HG03103 (cell line): ENCODE measurements around the gene RGS3.
"Not testable (repeated sequence)": the region's sequence is repeated elsewhere in the genome, so short reads cannot be mapped to it uniquely, and the experiment has no call there.

ENCODE experiments used
- ATAC-seq: cut with Tn5 transposase; IDR thresholded peaks from one replicate; pipeline ENCODE4 v1.9.1; 2021; ENCODE audit warnings: low read depth; ENCODE audit not compliant: unreplicated experiment

Gene RGS3

DNA sequence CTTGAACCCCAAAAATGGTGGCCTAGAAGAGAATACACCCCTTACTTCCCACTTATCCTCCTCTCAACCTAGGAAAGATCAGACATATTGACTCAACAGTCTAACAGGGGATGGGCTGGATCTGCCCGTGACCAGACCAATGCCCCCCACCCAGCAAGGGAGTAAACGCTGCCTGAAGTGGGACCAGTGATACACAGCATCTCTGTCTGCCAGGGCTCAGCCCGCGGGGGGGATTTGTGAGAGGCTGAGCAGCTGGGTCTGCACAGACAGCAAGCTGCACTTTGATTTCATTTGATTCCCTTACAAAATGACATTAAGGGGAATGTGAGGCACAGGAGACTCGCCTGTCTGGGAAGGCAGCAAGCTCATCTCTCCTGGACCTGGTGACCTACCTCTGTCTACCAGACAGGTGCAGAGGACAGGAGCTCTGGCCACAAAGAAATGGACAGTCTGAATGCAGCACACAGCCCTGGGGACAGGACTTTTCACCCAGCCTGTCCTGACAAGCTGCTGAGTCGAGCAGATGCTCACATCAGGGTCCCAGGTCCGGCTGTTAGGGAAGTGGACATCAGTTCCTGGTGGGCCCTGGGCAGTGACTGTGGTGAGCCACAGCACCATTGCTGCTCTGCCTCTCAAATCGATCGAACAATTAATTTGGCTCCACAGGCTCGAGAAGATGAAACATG, 79.9 kb downstream of the RGS3 start:
- ATAC-seq = no peak

DNA sequence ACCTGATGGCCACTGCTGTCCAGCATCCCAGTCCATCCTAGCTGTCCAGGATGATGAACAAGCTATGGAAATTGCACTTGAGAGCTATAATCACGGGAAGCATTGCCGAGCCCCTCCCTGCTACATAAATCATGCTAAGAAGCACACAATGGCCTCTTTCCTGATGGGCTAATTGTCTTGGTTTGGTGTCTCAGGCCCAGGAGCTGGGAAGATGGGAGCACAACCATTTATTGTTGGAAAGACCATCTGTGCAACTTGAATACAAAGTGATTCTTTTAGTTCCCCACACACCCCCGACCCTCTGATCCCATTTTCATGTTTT, 80.4 kb downstream of the RGS3 start:
- ATAC-seq = no peak

DNA sequence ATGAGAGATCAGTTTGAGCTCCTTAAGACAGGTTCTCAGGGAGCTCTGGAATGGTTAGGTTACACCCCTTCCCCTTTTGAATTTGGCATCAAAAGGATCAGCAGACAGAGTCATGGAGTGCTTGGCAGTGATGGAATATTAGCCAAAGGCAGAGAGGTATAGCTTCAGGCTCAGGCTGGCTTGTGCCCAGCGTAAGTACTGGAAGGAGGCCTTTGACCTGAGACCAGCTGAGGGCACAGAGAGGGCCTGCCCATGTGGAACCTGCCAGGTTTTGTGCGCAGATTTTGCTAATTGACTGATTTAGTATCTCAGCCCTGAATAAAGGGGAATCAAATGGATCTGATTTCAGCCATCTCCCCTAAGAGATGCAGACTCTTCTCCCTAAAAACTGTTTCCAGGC, 81.5 kb downstream of the RGS3 start:
- no peak for ATAC-seq

DNA sequence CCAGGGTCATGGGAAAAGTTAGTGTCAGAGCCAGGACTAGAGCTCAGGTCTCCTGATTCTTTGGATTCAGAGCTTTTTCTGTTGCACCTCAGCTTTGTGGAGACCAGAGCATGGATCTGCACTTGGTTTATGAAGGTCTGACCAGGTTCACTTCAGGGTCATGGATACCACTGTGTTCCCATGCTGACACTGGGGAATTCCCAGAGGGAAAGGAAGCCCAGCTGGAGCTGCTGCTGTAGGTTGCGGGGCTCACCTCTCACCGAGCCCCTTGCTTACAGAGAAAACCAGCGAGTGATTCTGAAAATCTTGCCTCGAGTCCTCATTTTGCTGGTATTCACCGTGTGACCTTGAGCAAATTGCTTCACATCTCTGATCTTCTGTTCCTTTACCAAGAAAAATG, 83.0 kb downstream of the RGS3 start:
- no peak for ATAC-seq

DNA sequence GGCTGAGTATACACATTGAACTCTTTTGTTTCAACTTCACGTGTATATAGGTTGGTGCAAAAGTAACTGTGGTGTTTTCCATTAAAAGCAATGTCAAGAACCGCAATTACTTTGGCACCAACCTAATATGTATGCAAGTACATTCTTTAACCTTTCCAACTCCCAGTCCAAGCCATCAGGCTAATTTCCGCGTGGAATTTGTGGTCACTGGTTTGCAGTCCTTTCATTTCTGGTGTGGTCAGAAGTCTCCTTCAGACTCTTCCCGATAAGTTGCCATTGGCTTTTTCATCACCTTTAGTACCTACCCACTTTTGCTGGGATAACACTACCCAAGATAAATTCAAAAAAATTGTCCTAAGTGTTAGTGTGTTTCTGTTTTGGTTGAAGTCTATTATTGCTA, 84.0 kb downstream of the RGS3 start:
- no peak for ATAC-seq

DNA sequence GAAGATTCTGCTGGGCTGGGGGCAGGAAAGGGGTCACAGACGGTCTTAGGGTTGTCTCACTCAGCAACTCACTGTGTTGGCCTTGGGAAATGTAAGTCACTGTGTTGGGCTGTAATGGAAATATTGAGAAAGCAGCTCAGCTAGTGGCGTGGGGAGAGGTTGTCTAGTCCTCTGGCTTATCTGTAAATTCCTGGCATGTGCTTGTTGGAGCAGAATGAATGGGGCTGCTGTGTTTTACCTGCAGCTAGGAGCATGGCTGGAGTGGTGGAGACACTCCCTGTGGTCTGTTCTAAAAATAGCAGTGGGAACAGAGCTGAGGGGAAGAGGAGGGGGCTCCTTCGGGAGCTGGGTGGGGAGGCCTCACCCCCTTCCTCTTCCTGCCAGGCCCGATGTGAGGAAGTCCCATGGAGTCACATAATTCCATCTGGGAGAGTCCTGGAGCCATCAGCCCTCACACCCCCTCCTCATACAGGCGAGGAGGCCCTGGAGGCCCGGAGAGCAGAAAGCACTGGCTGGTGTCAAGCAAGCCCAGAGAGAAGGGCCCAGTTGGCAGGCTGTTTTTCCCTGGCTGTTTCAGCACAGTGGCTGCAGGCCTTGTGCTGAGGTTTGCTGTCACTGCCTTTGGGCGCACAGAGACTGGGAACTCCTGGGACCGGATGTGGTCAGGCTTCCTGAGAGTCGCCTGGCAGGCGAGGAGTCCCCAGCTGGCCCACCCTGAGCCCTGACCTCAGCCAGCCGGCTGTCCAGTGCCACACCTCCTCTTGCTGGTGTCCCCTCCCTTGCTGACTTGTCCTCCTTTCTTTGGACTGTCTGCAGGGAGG, 84.9 kb downstream of the RGS3 start:
- ATAC-seq = no peak

DNA sequence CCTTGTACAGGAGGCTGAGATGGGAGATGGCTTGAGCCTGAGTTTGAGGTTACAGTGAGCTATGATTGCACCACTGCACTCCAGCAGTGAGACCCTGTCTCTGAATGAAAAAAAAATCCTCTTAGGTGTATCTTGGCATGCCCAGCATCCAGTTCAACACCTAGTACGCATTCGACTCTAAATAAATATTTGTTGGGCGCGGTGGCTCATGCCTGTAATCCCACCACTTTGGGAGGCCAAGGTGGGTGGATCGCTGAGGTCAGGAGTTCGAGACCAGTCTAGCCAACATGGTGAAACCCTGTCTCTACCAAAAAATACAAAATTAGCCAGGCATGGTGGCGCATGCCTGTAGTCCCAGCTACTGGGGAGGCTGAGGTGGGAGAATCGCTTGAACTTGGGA, 86.4 kb downstream of the RGS3 start:
- not testable (repeated sequence) for ATAC-seq

DNA sequence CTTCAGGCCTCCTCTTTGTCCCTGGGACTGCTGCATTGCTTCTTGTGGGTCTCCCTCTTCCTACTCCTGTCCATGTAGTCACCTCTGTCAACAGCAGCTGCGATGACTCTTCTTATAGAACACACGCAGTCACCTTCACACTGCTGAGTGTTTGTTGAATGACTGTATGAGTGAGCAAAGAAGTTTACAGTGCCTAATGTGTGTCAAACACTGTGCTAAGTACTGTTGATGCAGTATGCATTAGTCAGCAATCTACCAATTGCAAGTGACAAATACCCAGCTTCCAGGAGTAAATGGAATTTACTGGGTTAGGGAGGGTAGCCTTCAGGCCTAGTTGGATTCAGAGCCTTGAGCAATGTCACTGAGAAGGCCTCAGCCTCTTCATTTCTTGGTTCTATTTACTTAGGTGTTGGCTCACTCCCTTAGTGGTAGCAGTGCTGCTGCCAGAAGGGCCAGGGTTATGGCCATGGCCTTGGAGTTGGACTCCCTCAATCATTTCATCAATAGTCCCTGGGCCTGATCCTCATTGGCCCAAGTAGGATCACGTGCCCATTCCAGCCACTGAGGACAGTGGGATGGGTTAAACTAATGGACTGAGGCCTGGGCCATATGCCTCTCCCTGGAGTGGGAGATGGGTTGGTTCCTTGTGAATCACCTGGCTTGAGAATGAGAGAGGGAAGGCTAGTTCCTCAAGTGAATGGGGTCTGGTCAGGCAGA, 93.5 kb downstream of the RGS3 start:
- ATAC-seq = no peak

DNA sequence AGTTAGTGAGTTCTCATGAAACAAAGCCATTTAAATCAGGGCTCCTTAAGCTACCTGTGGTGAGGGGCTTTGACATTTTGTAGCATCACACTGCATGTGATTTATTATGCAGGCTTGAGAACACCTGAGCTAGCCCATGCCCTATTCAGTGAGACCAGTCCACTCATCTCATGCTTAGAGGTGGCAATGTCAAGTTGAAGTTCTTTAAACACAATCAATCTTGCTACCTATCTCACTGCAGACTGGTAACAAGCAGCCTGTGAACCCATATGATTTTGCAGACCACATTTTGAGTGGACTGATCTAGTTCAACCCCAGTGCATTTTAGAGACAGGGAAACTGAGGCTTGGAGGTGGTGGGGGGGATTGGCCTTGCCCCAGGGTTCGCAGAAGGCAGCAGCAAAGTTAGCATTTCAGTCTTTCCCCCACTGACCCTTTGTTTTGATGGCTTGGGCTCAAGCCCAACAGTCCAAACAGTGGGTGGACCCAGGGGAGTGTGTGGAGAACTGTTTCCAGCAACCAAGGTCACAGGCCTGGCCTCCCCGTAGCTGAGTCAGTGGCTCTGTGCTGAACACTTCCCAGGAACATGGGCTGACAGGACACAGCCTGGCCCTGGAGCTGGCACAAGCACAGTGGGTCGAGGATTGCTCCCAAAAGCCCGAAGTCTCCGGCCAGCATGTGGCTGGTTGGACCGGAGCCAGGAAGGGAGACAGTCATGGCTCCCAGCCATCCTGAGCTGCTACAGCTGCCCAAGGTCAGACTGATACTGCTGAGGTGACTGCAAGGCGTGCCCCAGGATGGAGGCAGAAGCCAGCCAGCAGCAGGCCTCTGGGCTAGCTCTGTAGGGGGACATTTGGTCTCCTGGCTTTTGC, 95.3 kb downstream of the RGS3 start:
- ATAC-seq = no peak

DNA sequence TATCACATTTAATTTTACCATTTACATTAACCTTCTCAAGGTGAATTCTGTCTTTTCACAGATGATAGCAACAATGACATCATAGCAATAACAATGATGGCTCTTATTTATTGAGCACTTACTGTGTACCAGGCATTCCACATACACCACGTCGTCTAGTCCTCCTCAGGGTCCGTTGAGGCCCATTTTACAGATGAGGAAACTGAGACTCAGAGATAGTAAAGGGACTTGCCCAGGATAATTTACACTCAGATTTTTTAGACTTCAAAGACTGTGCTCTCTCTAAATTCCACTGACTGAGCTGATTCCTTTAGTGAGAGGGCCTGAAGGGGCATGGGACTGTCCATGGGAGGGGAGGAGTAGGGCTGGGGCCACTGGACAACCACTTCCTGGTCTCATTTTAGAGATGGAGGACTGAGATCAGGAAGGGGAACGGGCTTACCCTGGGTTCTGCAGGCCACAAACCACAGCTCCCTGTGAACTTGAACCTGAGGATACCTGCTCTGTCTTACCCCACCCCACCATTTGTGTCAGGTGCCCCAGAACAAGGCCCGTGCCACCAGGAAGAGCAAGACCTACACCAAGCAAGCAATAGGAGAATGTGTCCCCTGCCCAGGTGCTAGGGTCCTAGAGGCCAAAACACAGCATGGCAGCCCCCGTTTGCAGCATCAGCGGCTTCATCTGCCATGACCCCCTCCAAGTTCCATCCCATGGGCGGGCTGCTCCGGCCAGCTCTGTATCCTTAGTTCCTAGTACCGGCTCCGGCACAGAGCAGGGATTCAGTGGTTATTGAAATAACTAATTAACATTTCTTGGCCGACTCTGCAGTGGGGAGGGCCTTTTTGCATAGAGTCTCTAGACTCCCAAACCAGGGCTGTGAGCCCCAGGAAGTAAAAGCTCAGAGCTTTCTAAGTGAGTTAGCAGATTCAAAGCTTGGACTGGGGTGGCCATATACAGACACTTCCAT, 96.6 kb downstream of the RGS3 start:
- no peak for ATAC-seq

DNA sequence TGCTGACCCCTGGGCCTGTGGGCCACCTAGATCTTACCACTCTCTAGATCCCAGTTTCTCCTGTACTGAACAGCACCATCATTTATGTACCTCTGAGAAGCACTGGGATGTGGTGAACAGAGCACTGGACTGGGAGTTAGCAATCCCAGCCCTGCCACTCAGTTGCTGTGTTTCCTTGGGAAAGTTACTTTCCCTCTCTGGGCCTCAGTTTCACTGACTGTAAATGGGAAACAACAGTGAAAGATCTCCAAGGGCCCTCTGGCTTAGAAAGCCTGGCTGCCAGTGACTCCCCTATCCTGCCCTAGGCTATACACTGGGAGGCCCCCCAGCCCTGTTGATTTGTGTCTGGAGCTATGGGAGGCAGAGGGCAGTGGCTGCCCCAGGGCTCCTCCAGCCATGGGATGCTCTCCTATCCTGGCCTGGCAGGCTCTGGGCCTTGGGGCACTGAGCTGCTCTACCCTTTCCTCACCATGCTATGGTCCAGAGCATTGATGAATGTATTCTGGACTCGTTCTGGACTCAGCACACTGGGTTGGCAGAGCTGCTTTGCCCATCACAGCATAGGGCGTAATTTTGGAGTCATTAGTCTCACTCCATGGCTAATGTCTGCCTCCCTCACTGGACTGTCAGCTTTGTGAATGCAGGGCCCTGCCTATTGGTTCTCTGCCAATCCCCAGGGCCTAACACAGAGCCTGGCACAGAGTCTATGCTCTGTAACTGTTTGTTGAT, 99.3 kb downstream of the RGS3 start:
- ATAC-seq = no peak

DNA sequence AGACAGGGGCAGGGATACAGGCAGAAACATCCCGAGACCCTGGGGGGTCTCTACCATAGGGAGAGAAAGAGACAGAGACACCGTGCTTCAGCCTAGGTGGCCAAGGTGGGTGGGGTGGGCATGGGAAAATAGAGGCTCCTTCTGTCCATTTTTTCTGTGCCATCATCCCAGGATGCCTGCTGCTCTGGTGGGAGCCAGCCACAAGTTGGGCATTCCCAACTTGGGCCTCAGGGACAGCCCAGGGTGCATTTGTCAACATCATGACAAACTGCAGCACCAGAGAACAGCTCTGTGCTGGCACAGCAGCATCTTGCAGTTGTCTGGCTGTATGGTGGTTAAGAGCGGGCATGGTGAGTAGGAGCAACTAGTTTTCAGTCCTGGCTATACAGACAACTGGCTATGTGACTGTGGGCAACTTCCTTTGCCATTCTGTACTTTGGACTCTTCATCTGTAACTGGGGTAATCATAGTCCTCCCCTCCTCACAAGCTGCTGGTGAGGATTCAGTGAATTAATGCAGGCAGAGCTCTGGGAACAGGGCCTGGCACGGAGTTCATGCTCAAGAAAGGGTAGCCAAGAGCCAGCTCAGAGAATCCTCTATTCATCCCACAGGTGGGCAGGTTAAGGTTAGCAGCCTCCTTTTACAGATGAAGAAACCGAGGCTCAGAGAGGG, 100.4 kb downstream of the RGS3 start:
- no peak for ATAC-seq

DNA sequence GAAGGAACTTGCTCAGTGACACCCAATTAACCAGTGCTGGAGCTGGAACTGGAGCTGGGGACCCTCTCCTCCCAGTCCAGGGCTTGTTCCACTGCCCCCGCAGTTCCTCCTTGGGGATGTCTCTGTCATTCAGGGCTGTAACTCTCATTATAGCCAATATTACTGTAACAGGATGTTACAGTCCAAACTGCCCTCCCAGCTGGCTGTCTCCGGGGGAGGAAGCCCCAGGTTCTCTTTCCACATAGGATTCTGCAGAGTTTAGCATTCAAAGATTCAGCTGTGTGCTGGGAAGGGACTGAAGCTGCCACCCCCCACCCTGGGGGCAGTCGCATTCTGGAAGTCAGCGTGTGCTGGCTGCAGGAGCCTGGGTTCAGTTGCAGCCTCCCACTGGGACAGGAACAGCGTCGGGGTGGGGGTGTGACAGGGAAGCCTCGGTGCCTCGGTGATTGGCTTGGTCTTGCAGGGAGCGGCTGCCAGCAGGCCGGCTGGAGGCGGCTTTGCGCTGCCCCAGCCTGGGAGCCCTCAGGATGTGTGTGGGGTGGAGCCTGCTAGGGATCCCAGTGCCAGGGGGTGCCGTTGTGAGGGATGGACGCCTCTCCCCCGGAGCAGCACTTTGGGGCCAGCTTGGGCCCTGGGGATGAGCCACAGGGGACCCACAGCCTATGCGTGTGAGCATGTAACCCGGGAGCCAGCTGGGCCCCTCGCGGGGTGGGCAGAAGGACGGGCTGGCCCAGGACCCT, 101.1 kb downstream of the RGS3 start:
- no peak for ATAC-seq

DNA sequence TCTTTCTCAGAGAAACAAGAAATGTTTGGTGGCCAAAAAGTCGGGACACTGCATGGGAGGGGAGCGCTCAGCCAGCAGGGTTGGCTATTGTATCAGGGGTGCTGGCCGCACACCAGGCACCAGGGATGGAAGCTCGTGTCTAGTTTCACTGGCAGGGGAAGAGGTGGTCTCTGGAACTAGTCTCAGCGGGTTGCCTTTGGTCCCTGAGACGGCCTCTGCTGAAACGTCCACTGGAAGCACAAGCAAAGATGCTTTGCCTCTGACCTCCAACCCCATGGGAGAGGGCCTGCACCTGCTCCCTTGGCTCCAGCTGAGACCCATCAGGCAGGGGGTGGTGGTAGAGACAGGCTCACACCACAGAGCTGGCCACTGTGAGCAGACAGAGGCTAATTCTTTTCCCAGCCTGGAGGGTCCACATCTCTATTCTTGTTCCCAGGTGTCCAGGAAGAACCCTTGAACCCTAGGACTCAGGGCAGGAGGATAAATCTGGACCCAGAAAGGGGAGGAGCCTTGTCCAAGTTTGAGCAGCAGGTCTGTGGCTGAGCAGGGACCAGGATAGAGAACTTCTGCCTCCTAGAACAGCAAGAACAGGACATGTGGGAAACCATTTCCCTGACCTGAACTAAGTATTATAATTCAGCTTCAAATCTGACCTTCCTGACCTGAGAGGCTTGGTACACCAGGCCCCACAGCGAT, 102.6 kb downstream of the RGS3 start:
- no peak for ATAC-seq

DNA sequence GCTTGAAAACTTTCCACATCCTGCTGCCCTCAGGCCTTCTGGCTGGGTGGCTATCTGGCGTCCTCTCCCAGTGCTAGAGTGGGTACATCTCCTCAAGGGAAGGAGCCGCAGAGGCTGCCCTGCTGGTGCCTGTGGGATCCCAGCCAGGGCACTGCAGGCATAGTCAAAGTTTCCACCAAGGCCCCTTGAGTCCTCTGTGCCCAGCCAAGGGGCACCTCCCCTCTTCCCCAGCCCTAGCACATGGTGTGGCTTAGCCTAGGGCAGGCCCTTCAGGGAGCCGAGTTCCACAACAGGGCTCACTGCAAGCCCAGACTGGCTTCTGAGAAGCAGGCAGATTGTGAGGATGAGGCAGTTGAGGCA, 103.2 kb downstream of the RGS3 start:
- ATAC-seq = no peak

DNA sequence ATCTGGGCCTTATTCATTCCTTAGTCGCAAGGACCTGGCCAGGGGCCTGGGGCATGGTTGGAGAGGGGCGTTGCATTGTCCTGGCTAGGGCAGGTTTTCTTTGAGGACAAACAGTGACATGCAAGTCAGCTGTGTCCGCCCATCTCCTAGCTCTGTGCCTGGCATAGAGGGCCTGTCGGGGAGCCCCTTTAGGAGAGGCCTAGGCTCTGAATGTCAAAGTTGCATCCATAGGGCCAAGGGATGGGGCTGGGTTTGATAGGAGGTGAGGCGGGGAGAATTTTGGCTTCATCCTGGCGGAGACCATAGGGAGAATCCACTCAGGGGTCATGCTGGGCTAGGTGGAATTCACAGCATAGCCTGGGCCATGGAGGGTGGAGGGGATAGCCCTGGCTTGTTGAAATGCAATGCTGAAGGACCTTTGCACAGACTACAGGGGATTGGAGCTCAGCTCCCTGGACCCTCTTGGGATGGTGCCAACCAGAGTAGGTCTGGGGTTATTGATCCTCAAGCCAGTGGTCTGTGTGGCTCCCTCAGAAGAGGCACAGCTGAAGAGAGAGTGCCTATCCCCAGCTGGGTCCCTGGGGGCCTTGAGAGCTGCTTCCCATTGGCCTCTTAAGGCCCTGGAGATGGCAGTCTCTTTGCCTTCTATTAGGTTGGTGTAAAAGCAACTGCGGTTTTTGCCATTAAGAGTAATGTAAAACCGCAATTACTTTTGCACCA, 104.0 kb downstream of the RGS3 start:
- no peak for ATAC-seq

DNA sequence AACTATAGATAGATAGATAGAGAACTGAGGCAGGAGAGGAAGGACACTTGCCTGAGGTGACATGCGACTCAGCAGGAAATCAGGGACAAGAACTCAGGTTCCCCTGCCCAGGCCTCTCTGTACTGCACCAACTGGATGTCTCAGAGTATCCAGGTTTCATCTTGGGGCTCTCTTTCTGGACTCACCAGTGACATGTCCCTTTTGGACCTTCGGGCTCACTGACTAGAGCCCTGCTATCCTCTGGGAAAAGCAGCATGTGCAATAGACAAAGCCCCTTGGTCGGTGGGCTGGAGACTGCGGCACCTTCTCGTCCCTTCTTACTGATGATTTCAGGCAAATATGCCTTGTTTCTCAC, 104.5 kb downstream of the RGS3 start:
- no peak for ATAC-seq
